COLO668 (cell line): ENCODE data around the gene TRIM2.
A peak's percentile ranks its signal among the peaks of the same experiment; 100 is the strongest.

Experiments used
- DNase-seq: peaks from one replicate; lab custom pipeline; 2025; ENCODE audit not compliant: unreplicated experiment; lab: John Stamatoyannopoulos, UW

Gene TRIM2

DNA sequence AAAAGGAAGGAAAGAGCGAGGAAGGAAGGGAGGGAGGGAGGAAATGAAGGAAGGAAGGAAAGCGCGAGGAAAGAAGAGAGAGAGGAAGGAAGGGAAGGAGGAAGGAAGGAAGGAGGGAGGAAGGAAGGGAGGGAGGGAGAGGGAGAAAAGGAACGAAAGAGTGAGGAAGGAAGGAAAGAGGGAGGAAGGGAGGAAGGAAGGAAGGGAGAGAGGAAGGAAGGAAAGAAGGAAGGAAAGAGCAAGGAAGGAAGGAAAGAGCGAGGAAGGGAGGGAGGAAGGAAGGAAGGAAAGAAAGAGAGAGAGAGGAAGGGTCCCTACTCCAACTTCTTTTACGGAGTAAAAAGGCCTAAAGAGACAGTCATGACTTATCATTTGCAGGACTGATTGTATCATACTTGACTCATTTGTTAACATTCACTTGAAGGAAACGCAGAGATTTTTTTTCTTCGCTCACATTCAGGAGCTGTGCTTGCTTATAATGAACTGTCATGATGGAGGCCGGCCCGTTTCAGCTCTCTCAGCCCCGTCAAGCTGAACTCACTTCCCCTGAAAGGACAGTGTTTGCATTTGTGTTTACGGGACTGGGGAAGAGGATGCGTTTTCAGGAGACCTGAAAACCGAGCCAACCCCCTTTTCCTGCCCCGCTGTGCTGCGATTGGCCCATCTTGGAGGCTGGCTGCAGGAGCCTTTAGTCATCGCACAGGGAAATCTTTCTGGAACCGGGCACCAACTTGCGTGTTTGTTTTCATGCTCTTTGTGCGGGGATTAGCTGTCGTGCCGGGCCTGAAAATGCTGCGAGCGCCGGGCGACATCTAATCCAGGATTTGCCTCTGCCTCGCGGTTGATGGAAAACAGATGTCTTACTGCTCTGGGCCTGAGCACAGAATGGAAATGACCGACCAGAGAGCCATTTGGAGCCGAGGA is 17.8 kb downstream of the TRIM2 start:
- peak; percentile 60 for DNase-seq

DNA sequence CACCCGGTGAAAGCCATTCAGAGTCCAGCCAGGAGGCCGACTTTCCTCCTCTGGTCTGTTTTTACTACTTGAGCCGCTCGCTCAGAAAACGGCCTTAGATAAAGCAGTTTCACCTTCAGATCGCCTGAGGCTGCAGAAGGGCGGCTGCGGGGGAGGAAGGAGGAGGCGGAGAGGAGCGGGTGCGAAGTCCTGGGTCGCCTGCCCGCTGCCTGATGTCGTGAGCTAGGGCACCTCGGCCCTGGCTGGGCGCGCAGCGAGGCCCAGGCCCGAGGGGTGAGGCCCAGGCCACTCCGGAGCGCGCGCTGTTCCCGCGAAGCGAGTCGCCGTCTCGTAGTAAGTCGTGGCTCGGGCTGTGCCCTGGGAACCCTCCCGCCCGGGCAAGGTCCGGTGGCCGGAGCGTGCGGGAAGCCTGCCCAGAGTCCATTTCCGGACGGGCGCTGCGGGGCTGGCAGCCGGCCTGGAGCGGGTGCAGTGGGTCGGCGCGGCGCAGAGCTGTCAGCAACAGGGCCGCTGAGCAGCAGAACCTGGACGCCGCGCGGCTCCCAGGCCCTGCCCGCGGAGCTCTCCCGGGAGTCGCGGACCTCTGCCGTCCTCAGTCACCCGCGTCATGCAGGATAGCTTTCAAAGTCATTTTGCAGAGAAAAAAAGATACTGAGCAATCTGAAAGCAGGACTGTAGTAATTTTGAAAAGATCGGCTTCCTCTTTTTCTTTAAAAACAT is 18.6 kb downstream of the TRIM2 start:
- peak; percentile 81 for DNase-seq

DNA sequence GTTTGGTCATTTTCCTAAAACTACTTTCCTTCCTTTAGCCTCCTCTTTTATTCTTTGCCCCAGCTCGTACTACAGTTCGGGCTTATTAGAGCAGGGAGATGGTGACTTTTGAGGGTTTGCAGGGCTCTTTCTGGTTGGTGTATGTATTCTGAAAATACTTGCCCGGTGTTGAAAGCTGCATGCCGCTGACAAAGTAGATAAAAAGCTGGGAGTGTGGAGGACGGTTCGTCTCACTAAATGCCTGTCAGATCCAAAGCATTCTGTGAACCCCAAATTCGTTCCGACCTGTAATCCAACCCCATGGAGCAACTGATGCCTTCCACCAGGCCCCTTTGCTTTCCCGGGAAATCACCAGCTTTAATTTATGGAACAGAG is 19.2 kb downstream of the TRIM2 start:
- no peak for DNase-seq

DNA sequence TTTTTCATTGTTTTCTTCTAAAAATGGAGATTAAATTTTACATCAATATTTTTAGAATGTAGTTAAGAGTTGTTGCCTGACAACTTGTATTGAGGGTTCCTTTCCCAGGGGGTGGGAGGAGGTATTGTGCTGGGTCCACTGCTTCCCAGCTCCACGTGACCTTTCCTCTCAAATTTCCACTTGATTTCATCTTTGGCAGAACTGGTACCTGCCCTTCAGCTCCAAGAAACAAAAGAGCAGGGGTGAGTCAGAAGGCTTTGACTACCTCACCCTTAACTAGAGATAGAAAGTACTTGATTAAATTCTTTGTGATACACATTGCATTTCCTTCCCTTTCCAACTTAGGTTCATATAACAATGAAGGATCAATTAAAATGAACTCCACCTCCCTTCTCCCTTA is 19.7 kb downstream of the TRIM2 start:
- DNase-seq = peak; percentile 20

DNA sequence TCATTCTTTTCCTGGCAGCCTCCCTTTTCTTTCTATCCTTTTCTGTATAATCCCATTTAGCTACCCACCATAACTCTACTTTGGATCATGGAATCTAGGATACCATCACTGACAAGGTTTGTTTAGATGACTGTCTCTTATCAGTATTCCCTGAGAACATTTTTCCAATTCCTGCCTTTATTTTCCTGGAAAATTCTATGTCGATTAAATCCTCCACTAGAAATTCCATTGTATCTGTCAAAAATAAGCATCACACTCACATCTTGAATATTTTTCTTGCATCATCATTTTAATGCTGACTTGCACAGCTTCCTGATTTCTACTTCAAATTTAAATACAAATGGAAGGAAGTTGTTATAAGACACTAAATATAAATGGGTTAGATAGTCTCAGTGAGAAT is 20.2 kb downstream of the TRIM2 start:
- no peak for DNase-seq

DNA sequence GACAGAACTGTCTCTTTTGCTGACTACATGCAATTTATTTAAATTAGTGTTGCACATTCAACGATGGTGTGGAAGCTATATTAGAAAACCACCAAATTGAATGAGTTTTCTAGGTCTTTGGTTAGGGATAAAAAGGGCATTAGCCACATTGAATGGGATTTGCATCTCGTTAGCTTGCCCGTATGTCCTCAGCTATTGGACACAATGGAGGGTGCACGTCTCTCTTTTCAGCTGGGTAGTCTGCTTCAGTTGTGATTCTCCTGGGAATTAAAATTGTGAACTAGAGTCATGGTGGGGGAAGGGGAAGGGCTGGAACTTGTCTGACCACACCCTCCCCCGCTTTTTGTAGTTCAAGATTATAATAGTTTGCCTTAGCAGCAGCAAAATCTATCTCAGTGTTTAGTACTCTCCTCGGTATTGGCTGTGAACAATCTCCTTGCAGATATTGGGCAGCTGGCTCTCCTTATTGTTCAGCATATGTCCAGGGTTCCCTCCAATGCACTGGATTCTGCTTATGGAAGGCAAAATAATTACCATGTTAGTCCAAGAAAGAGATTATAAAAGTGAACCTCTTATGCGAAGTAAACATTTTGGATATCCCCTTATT is 23.3 kb downstream of the TRIM2 start:
- no peak for DNase-seq

DNA sequence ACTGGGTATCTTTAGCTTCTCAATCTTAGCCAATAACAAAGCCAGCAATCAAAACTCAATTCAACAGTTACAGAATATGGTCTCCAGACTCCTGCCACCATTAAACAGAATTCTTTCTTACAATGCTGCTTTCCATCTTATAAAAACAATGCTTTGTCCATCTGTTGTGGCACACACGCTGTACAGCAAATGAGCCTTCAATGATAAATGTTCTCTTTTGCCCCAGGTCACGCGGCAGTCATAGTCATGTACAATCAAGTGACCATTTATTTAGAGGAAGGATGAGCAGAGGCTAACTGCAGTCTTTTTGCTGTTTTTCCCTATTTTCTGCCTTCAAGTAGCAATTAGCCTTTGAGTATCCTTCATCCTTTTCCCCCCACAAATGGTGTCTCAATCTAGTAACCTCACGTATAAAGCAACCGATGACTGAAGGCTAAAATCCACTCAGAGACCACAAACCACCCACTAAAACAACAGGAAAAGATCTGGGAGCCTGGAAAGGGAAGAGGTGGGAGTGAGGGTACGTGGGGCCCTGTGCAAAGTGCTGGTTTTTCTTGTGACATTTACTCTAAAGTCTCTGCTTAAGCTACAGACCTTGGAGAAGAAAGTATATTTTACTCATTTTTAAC is 24.4 kb downstream of the TRIM2 start:
- DNase-seq = no peak

DNA sequence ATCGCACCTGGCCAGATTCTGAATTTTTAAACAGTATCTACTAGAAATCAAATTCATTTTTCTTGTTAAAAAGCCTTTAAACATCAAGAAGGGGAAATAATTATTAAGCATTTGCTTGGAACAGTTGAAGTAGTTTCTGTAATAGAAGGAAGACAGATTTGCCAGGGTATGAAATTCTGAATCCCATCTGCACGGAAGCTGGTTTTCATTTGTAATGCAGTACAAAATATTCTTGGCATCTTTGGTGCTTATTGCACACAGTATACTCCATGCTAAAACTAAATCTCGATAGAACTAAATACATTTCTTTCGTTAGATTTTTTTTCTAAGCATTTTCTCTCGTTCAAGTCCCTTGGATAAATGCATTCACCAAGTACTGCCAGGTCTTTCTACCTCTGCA is 25.3 kb downstream of the TRIM2 start:
- DNase-seq = no peak

DNA sequence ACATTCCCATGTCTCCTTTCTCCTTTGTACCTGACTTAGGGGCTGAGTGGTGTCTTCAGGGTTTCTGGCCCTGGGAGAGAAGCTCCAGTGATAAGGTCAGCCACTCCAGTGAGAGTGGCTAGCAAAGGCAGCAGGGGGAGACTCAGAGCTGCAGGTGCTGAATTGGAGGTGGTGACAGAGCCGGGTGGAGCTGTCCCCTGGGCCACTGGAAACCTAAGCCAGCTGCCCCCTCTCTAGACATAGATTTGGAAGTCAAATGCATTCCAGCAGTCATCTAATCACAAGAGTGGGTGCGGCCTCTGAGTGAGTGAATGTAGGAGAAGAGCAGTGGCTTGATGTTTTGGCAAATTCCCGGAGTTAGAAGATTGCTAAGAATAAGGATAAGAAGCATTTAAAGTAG is 28.5 kb downstream of the TRIM2 start:
- peak; percentile 34 for DNase-seq

DNA sequence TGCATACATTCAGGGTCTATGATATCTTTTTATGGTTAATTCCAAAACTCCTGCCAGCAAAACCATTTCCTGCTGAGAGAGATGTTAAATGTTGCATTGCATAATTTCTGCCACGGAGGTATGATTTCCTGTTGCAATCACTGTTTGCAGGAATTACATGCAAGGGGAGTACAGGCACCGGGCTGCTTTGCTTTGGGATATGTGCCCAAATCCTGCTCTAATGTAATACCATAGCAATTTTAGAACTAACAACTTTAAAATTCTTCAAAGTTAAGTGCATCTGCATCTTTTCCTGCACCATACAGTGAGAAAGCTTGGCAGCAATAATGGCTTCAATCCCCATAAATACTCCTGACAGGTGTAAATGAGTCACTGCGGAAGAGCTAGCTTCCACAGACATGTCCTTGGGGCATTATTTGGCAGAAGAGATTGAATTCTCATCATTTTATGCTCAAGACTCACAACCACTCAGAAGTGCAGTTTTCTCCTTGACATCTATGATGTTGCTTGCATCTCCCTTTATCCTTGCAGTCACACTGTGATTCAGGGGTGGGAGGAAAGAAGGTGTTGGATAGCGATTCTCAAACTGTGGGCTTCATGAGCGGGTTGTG is 29.6 kb downstream of the TRIM2 start:
- no peak for DNase-seq

DNA sequence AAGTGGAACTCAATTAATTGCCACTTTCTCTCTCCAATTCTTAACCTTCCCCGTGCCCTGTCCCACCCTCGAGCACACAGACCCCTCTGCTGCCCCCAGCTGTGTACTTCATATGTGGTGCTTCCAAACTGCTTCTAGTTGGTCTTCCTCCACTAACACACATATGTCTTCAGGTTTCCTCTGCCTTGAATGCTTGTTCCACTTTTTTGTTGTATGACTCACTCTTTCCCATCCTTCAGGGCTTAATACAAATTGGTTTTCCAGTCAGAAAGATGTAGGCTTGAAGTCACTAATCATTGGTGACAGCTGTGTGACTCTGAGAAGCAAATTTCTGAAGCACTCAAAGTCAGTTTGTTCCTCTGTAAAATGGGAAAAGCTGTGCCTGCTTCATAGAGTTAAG is 30.6 kb downstream of the TRIM2 start:
- DNase-seq = no peak

DNA sequence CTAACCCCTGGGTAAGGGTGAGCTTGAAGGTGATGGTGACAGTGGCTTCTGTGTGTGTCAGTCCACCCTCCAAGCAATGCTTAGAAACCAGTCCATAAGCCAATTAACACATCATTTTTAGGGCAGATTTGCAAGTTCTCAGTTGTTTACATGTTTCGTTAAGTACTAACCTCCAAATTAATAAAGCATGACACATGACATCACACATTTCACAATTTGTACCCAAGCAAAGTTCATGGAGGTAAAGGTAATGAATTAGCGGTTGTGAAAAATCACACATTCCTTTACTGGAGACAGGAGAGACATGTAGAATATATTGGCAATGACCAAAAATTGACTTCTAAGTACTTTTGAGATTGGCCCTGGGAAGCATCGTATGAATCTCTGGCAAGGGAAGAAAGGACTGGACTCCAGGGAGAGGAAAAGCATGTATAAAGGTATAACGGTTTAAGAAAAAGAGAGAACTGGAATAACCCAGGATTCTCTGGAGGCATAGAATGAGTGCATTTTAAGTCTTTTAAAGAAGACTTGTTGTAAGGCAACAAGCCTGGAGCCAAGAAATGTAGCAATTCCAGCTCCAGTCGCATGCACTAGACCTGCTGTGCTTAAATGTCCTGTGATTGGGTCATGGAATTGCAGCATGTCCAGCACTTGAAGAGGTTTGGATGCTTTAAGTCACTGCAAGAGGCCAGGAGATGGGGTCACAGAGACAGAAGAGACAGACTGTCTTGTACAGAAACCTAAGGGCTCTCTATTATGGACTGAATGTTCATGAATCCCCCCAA is 34.1 kb downstream of the TRIM2 start:
- no peak for DNase-seq

DNA sequence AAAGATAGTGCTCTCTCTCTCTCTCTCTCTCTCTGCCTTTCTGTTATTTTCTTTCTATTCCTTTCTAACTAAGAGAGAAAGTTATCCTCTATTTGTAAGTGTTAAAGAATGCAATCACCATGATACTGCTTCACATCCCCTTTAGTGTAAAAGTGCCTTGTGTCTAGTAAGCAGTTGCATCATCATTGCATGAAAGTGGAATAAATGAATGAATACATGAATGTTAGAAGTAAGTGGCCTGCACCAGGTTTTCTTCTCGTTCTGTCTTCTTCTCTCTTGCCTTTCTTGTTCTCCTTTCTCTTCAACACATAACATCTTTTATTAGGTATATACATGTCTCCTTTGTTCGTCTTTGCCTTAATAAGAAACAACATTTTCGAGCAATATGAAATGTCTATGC is 35.2 kb downstream of the TRIM2 start:
- DNase-seq = no peak

DNA sequence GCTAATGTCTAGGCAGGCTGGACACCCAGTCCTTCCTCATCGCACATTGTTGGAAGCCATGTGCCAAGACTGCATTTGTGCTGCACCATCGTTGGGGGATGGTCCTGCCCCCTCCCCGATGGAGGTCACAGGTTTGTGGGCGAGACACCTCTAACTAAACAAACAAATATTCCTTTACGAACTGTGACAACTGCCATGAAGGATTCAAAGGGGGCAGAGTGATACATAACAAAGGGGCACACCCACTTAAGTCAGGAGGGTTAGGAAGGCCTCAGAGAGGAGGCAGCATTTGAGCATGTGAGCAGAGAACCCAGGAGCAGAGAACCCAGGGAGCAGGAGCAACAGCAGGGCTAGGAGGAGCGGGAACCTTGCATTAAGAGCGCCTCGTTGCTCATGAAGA is 37.1 kb downstream of the TRIM2 start:
- DNase-seq = no peak

DNA sequence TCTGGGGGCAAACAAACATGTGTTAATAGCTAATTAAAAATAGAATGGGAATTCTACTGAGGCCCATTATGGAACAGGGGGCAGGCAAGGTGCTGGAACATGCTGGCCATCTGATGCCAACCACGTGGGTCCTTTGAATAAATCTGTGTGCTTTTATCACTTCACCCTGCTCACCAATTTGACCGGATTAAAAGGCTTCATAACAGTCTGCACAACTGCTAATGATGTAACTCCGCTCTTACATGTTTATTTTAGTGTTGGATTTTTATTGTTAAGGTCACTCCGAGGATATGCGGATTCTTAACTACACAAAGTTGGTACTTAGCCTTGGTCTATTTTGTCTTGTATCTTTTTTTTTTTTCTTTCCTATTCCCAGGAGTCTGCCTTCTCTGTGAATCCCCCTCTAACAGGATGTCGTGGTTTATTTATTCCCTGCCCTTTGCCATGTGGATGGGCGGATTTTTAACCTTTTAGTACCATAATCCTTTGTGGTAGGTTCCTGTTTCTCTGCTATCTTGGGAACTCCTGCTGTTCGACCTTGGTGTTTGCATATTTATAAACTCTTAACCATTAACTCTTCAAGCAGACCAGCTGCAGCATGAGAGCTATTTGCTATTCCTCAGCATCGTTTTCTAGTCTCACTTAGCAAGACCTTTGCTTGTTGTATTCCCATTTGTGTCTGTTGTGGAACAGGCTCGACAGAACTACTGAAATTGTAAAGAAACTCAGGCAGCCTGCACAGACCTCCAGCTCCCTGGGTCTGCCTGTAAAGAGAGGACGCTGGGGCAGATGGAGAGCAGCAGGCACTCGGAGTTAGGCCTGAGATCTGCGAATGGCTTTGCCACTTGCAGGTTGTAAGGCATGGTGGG is 38.0 kb downstream of the TRIM2 start:
- DNase-seq = peak; percentile 46

DNA sequence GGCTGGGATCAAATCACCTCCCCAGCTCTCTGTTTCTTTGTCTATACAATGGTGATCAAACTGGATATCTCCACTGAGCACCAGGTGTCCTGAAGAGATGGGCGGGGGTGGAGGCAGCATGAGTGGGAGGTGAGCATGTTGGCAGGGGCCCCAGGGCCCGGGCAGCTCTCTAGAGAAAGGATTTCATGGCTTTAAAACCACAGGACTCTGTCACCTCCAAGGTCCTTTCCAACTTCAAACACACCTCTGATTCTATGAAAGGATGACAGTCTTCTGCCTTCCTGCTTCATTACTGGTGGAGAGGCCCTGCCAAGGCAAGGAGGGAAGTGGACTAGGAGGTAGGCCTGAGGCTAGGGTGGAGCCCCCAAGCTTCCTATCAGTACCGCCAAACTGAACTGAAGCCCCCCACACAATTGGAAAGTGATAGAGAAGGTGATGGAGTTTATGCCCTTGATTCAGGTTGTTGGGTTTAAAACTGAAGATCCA is 38.6 kb downstream of the TRIM2 start:
- DNase-seq = peak; percentile 79

DNA sequence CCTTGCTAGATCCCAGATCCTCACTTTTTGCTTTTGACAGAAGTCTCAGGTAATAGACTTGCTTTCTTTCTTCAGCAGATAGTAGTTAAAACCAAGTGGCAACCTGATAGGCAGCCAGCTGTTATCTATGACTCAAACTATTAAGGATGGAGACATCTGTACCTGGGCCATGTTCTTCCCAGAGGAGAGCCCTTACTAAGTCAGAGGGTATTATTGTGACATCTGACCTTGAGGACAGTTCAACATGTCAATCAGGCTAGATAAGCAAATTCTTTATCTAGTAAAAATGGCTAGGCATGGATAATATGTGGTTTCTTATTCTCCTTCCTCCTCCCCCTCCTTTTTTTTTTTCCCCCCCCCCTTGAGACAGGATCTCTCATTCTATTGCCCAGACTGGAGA is 39.2 kb downstream of the TRIM2 start:
- DNase-seq = no peak

DNA sequence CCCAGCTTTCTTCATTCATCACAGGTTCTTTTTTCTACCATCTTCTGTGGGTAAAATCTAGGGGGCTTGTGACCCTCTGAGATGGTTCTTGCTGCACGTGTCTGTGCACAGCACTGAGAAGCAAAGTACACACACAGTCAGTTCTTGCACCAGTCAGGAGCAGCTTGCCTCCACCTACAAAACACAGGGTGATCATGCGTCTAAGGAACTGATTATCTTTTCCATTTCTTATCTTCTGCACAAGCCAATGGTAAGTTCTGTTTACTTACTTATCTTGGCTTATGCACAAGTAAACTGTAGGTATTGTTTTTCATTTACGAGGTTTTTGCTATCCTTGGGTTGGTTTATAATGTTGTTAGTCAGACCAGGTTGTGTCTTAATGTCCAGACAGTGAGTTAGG is 40.7 kb downstream of the TRIM2 start:
- DNase-seq = no peak

DNA sequence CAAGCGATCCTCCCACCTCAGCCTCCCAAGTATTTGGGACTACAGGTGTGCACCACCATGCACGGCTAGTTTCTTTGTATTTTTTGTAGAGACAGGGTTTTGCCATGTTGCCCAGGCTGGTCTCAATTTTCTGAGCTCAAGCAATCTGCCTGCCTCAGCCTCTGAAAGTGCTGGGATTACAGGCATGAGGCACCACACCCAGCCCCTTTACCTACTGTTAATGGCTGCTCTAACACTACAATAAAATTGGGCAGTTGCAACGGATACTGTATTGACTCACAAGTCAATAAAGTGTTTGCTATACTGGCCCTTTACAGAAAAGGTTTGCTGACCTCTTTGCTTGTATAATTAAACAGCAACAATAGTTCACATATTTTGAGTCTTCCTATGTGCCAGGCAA is 41.5 kb downstream of the TRIM2 start:
- DNase-seq = no peak
